CD4-positive, alpha-beta T cell treated with Interleukin-15 for 1 hour (primary cell): ENCODE data around the gene WNT16.
"Not testable (repeated sequence)": the region's sequence is repeated elsewhere in the genome, so short reads cannot be mapped to it uniquely, and the experiment has no call there.

Experiments used
- DNase-seq: peaks from one replicate; pipeline ENCODE4 v3.0.0-alpha.2; 2020

The WNT16 gene

GRCh38 chr7:121307021-121307574 lies 21.7 kb upstream of the WNT16 start:
- no peak for DNase-seq

GRCh38 chr7:121313220-121313792 lies 15.5 kb upstream of the WNT16 start:
- DNase-seq: no peak

GRCh38 chr7:121313793-121314676 lies 14.8 kb upstream of the WNT16 start:
- no peak for DNase-seq

- not testable (repeated sequence) for DNase-seq
Measured at GRCh38 chr7:121315170-121315569, 13.6 kb upstream of the WNT16 start.

- no peak for DNase-seq
Measured at GRCh38 chr7:121322460-121322859, 6.3 kb upstream of the WNT16 start.

- no peak for DNase-seq
Measured at GRCh38 chr7:121323515-121324302, 5.1 kb upstream of the WNT16 start.

GRCh38 chr7:121327671-121328070 lies 1.1 kb upstream of the WNT16 start:
- no peak for DNase-seq

- no peak for DNase-seq
Measured at GRCh38 chr7:121329191-121330052, 622 bp downstream of the WNT16 start.

- DNase-seq: no peak
Measured at GRCh38 chr7:121330053-121330833, 1.4 kb downstream of the WNT16 start.

GRCh38 chr7:121331048-121331447 lies 2.2 kb downstream of the WNT16 start:
- no peak for DNase-seq

- no peak for DNase-seq
Measured at GRCh38 chr7:121331574-121331973, 2.8 kb downstream of the WNT16 start.

GRCh38 chr7:121334376-121334775 lies 5.6 kb downstream of the WNT16 start:
- no peak for DNase-seq

GRCh38 chr7:121334875-121335648 lies 6.3 kb downstream of the WNT16 start:
- DNase-seq: no peak

GRCh38 chr7:121336579-121336978 lies 7.8 kb downstream of the WNT16 start:
- DNase-seq: no peak

- DNase-seq: no peak
Measured at GRCh38 chr7:121337398-121337797, 8.6 kb downstream of the WNT16 start.

- DNase-seq: no peak
Measured at GRCh38 chr7:121339082-121339481, 10.3 kb downstream of the WNT16 start.

- DNase-seq: no peak
Measured at GRCh38 chr7:121341933-121342332, 13.1 kb downstream of the WNT16 start.

- no peak for DNase-seq
Measured at GRCh38 chr7:121342631-121343030, 13.8 kb downstream of the WNT16 start.

GRCh38 chr7:121343302-121343701 lies 14.5 kb downstream of the WNT16 start:
- DNase-seq: no peak

- no peak for DNase-seq
Measured at GRCh38 chr7:121344093-121344492, 15.3 kb downstream of the WNT16 start.

- no peak for DNase-seq
Measured at GRCh38 chr7:121344497-121344896, 15.7 kb downstream of the WNT16 start.
